Effector CD4-positive, alpha-beta T cell (primary cell): ENCODE measurements around the gene FRMD3.
"Not testable (repeated sequence)": the region's sequence is repeated elsewhere in the genome, so short reads cannot be mapped to it uniquely, and the experiment has no call there.

Experiments used
- DNase-seq: peaks from one replicate; pipeline ENCODE4 v3.0.0-alpha.2; 2020

FRMD3 gene

DNA sequence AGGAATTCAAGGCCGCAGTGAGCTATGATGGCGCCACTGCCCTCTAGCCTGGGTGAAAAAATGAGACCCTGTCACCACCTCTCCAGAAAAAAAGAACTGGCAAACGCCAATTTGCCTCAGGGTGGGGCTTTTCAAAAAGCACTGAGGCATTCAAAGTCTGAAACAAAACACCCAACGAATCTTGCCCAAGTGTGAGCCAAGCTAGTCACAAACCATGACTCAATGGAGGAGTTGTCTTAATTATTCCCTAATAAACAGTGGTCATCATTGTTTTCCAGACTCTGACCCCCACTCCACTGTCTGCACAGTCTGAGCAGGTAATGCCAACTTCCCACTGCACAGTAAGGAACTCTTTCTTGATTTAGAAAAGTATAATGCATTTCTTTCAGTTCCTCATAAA, 16.8 kb downstream of the FRMD3 start:
- no peak for DNase-seq

DNA sequence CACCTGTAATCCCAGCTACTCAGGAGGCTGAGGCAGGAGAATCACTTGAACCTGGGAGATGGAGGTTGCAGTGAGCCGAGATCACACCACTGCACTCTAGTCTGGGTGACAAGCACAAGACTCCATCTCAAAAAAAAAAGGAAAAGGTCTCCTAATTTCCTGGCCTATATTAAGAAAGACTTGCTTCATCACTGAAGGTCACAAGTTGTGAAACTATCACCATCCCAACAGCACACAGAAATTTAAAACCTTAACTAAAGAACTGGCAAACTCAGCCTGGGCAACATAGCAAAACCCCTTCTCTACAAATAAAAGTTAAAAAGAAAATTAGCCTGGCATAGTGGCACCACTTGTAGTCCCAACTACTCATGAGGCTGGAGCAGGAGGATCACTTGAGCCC, 17.2 kb downstream of the FRMD3 start:
- DNase-seq: no peak

DNA sequence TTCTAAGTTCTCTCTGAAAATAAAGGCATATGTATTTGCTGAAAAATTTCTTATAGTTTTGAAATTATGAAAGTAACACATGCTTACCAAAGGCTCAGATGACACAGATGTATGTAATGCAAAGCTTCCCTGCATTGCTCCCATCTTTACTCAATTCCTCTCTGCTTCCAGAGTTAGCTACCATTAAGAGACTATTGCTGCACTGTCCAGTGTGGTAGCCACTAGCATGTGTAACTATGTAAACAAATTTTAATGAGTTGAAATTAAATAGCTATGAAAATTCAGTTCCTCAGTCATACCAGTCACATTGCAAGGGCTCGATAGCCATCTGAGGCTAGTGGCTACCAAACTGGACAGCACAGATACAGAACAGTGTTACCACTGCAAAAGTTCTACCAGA, 17.9 kb downstream of the FRMD3 start:
- no peak for DNase-seq

- not testable (repeated sequence) for DNase-seq
These were observed 20.2 kb downstream of the FRMD3 start for GRCh38 chr9:83517980-83518379.

DNA sequence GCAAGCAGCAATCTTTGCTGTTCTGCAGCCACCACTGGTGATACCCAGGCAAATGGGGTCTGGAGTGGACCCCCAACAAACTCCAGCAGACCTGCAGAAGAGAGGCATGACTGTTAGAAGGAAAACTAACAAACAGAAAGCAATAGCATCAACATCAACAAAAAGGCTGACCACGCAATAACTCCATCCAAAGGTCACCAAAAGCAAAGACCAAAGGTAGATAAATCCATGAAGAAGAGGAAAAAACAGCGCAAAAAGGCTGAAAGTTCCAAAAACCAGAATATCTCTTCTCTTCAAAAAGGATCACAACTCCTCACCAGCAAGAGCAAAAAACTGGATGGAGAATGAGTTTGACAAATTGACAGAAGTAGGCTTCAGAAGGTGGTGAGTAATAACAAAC, 23.4 kb downstream of the FRMD3 start:
- DNase-seq: no peak

- no peak for DNase-seq
These were observed 25.6 kb downstream of the FRMD3 start for GRCh38 chr9:83512621-83513020.

- DNase-seq: no peak
These were observed 27.1 kb downstream of the FRMD3 start for GRCh38 chr9:83511051-83511450.

DNA sequence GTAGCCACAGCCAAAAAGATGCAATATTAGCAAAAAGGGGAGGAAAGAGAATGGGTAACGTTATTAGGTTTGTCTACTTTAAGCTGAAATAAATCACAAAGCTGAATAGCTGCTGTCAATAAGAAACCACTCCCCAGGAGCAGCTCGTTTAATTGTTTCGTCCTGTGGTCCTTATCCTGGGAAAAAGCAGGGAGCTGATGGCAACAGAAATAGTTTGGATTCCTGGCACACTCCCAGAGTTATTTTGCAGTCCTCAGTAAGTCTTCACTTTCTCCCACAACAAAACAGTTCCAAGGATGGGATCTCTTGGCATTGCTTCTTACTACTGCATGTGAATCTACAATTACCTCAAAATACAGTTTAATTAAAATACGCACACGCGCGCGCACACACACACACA, 28.8 kb downstream of the FRMD3 start:
- no peak for DNase-seq

DNA sequence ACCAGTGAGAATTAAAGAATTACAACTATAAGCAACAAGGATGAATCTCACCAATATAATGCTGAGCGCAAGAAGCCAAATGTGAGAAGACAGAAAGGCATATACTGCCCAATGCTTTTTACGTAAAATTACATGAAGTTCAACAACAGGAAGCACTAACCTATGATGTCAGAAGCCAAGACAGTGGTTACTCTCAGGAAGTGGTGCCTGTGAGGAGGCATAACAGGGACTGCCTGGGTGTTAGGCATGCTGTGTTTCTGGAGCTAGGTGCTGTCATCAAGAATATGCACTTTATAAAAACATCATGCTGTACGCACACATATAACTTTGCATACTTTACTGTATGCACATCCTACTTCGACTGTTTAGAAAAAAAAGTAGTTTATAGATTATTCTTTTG, 30.1 kb downstream of the FRMD3 start:
- no peak for DNase-seq

DNA sequence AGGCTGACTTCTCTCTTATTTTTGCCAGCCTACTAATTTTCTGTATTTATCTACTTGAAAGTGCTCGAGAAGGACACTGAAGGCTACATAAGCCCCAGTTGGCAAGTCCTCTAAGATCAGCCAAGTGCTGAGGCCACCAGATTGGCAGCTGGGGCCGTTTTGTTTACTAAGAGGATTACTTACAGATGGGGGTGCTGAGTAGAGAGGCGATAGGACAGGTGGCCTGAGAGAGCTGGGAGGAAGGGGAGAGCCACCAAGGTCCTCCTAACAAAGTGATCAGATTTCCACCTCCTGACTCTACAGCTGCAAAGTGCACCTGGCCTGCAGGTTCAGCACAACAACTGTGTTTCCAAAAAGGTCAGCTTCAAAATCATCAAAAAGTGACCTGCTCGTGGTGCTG, 32.9 kb downstream of the FRMD3 start:
- DNase-seq: no peak

- DNase-seq: no peak
These were observed 34.3 kb downstream of the FRMD3 start for GRCh38 chr9:83503866-83504265.

GRCh38 chr9:83501565-83501964, 36.6 kb downstream of the FRMD3 start:
- DNase-seq: no peak

- DNase-seq: no peak
These were observed 40.8 kb downstream of the FRMD3 start for GRCh38 chr9:83497441-83497840.

GRCh38 chr9:83491995-83492394, 46.2 kb downstream of the FRMD3 start:
- no peak for DNase-seq

- no peak for DNase-seq
These were observed 46.8 kb downstream of the FRMD3 start for GRCh38 chr9:83491413-83491812.

DNA sequence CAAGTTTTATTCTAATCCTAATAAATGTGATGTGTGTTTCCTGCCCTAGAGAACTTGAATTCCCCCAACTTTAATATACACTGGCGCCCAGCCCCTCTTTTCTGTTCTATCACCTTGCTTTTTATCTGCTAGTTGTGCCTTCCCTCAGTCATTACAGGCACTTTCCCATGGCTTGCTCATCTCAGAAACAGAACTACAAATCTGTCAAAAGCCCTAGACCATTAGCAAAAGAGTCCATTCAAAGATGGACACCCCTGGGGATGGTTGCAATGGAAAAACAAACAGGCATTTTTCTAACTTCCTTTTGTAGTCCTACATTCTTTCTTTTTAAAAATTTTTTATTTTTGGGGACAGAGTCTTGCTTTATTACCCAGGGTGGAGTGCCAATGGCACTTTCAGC, 48.2 kb downstream of the FRMD3 start:
- no peak for DNase-seq

DNA sequence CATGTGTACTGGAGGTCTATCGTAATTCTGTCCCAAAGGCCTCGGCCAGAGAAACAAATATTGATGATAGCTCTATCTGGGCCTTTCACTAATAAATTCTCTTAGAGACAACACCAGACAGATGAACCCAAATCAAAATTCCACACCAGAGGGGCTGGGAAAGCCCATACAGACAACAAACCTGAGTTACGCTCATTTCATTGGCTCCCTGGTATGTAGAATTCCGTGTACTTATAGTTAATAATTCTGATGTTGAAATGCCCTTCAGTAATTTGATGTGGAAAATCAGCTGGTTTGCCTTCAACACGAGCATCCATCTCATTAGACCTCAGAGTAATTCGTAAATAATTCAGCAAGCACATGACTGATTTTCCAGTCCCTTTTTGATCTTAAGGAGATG, 53.2 kb downstream of the FRMD3 start:
- no peak for DNase-seq

DNA sequence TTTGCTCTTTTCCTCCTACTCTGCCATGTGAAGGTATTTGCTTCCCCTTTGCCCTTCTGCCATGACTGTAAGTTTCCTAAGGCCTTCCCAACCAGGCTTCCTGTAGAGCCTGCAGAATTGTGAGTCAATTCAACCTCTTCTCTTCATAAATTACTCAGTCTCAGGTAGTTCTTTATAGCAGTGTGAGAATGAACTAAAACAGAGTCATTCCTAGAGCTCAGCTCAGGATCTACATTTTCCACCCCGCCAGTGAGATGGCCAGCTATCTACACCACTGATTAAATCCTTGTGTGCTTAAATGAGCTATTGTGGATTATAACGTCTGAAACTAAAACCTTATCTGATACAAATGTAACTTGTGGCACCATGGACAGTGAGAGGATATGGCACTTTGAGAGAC, 55.0 kb downstream of the FRMD3 start:
- DNase-seq: no peak

DNA sequence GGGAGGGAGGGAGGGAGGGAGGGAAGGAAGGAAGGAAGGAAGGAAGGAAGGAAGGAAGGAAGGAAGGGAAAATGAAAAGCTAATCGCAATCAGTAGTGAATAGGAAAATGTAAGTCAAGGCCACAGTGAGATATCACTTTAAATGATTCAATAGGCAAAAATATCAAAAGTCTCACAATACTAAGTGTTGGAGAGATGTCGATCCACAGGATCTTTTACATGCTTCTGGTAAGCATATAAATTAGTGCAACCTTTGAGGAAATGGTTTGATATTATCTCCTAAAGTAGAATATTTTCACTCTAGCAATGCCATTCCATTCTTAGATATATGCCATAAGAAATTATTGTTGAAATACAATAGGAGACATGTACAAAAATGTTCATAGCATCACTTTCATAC, 58.4 kb downstream of the FRMD3 start:
- DNase-seq: no peak

DNA sequence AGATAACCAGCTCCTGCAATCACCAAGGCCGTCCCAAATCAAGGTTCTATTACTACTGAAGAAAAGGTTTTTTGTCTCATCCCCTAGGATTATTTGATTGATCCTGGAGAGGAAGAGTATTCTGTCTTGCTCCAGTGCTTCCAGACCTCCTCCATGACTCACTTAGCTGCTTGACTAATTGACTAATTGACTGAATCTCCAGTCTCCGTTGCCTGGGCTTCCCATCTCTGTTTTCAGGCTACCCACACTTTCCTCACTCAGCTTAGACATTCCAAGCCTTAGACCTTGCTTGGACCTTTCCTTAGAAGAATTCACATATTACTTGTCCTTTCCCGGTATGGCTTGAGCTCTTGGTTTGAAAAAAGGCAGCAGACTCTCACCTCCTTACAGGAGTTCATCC, 60.6 kb downstream of the FRMD3 start:
- DNase-seq: no peak

DNA sequence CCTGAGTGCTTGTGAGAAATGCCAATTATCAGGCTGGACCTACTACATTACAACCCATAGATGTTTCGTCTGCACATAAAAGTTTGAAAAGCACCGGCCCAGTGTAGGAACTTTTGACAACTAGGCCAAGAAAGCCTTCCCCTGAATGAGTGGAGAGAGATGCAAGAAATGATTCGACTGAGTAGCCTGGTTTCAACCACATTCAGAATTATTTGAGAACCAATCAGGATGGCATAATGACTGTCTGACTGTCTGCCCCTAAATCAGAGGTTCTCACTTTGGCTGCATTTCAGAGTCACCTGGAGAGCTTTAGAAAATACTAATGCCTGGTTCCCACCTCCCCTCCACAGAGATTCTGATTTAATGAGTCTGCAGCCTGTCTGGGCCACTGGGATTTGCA, 61.1 kb downstream of the FRMD3 start:
- DNase-seq: no peak

- DNase-seq: no peak
These were observed 61.7 kb downstream of the FRMD3 start for GRCh38 chr9:83476513-83476912.

DNA sequence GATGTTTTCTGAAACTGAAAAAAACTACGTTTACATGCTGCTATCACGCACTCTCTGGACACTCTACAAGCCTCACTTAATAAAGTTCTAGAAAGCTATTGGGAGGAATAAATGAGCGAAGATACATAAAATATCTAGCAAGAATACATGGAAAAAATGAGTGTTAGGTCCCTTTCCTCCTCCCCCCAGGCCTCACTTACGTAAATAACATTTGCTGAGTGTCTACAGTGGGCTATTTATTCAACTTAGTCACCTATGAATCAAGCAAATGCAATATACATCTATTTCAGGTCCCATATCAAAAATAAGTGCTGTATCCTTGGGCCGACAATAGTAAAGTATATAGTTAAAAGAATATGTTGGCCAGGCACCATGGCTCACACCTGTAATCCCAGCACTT, 62.5 kb downstream of the FRMD3 start:
- DNase-seq: no peak

- no peak for DNase-seq
These were observed 63.6 kb downstream of the FRMD3 start for GRCh38 chr9:83474631-83475030.

DNA sequence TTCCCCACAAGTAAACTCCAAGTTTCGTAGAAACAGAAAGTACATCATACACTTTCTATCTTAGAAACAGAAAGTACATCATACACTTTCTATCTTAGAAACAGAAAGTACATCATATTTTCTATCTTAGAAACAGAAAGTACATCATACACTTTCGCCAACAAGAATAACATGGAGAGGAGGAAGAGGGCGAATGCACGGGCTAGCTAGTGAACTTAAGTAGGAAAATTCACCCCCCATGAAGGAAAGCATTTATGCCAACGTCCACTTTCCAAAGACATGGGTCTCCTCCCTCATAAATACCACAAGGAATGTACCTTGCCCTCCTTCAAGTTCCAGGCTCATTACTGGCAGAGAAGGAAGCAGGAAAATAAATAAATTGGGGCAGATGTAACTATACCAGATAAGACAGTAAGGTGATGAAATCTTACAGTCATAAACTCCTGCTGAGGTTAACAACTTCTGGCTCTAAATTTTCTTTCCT, 64.7 kb downstream of the FRMD3 start:
- DNase-seq: no peak

DNA sequence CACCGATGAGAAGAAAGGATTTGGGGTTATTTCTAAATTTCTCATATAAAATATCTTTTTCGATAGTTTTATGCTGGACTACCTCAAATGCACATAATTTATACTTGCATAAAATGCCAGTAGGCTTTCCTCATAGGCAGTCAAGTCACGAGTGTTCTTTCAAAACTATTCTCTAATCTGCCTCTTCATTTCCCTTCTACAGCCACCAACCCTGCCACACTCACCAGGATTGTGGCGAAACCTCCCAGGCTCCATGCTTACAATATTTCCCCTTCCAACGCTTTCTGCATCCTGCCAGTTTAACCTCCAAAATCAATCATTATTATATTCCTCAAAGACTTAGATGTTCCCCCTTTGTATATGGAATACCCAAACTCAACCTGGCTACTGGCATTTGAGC, 65.4 kb downstream of the FRMD3 start:
- no peak for DNase-seq
